BJ (cell line): ENCODE results near the gene UBASH3A. TPM values are rescaled to one million over a fixed set of nuclear protein-coding genes. Genes with fewer than 3 reads are reported as not detected.
A peak's percentile ranks its signal among the peaks of the same experiment; 100 is the strongest.

ENCODE experiments used
- CTCF ChIA-PET: fragments of 350-600 bp; formaldehyde crosslinking; extraction: SDS; loops from one replicate; lab custom pipeline; 2021; ENCODE audit warnings: antibody characterized with exemption, inconsistent platforms; lab: Yijun Ruan, JAX
- POLR2A ChIA-PET: fragments of 300-600 bp; sonication (Branson Sonifier 250); formaldehyde crosslinking; extraction: SDS; loops from one replicate; lab custom pipeline; 2021; ENCODE audit warnings: antibody characterized with exemption; lab: Charles Lee
- DNase-seq: peaks from one replicate; pipeline ENCODE4 v3.0.0-alpha.2; 2011; ENCODE audit warnings: low read depth
- H3K27me3 ChIP-seq: 2 replicates; pipeline ENCODE4 v1.6.0; 2011; ENCODE audit warnings: low read length; ENCODE audit not compliant: control insufficient read depth, insufficient read depth
- H3K36me3 ChIP-seq: 2 replicates; pipeline ENCODE4 v1.5.1; 2011; ENCODE audit warnings: low read length; ENCODE audit not compliant: control insufficient read depth, insufficient read depth
- H3K4me3 ChIP-seq: 2 replicates; pipeline ENCODE4 v1.5.1; 2011; ENCODE audit warnings: low read depth, mild to moderate bottlenecking, control low read depth, low read length
- polyA plus RNA-seq: library from polyadenylated mRNA; depleted of rRNA; stranded (reverse); fragments of >200 nt; gene quantifications from 2 replicates; pipeline ENCODE4 v1.2.3, GENCODE V29; 2011; rRNA removed
- small RNA-seq: library from RNA; depleted of rRNA; stranded (forward); fragments of <200 nt; gene quantifications from one replicate; pipeline ENCODE3, GENCODE V24; 2012; ENCODE audit warnings: low replicate concordance, low read depth; ENCODE audit not compliant: insufficient read length
- TF ChIP-seq, protein P1 (sequence below): IDR thresholded peaks from 2 replicates; pipeline ENCODE4 v1.5.1; 2011; ENCODE audit warnings: low read depth, mild to moderate bottlenecking, control low read depth, inconsistent platforms, low read length, moderate library complexity; ENCODE audit not compliant: insufficient read depth

Gene UBASH3A
- polyA plus RNA-seq, 1 experiment, result not detected

DNA sequence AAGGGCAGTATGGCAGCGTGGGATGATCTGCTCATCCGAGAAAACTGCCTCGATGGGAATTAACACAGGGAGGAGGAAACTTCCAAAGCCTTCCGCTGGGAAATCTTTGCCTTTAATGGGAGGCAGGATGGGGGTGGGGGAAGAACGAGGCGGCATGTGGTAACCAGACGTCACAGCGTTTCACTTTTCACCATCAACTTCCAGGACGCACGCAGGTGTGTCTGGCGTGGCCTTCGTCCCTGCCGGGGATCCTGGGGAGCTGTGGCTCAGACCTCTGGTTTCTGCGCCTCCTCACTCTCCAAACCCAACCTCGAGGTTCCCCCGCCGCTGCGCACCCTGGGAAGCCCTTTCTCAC, 92.0 kb downstream of the UBASH3A start:
- TF ChIP-seq, protein P1, sequence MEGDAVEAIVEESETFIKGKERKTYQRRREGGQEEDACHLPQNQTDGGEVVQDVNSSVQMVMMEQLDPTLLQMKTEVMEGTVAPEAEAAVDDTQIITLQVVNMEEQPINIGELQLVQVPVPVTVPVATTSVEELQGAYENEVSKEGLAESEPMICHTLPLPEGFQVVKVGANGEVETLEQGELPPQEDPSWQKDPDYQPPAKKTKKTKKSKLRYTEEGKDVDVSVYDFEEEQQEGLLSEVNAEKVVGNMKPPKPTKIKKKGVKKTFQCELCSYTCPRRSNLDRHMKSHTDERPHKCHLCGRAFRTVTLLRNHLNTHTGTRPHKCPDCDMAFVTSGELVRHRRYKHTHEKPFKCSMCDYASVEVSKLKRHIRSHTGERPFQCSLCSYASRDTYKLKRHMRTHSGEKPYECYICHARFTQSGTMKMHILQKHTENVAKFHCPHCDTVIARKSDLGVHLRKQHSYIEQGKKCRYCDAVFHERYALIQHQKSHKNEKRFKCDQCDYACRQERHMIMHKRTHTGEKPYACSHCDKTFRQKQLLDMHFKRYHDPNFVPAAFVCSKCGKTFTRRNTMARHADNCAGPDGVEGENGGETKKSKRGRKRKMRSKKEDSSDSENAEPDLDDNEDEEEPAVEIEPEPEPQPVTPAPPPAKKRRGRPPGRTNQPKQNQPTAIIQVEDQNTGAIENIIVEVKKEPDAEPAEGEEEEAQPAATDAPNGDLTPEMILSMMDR, result no peak
- peaks cover 3% of the 10 kb centered on the region for H3K27me3 ChIP-seq
- no peaks in the 10 kb centered on the region for H3K36me3 ChIP-seq
- DNase-seq, result no peak
- CTCF ChIA-PET, result no interaction called here
- POLR2A ChIA-PET, result no interaction called here
- H3K4me3 ChIP-seq, result peak overlapping the region; percentile 52

GRCh38 chr21:42496120-42496838, 92.6 kb downstream of the UBASH3A start, which contains the start of gene RSPH1:
TSS of gene RSPH1 (minus strand) at chr21:42496224. CDS start at chr21:42496186, 38 bp downstream.
- ChIA-PET CTCF (no interaction called here), POLR2A (no interaction called here)
- DNase-seq, result peak; percentile 91
- TF ChIP-seq, protein P1, result 0 out of 2 replicates have a peak, but pooled peaks have one; percentile 8
- Histone ChIP-seq H3K4me3 (peak within 1 kb of the TSS; percentile 57), H3K36me3 (no peaks in the 10 kb centered on the region), H3K27me3 (peaks cover 3% of the 10 kb centered on the region)

DNA sequence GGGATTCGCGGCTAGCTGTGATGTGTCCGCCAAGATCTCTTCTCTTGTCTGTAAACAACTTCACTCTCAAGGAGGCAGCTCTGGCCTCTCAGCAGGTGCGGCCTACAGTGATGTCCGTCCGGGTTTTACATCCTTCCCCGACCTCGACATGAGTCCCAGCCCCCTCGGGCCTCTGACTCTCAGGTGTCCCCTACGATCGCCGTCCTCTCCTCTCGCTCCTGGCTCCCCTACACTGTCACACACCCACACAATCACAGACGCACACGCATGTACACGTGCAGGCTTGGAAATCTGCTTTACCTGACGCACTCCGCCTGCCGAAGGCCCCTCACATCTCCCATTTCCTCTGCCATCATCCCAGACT, 93.1 kb downstream of the UBASH3A start:
- DNase-seq, result no peak
- ChIA-PET POLR2A (no interaction called here), CTCF (no interaction called here)
- H3K27me3 ChIP-seq, result peaks cover 3% of the 10 kb centered on the region
- no peaks in the 10 kb centered on the region for H3K36me3 ChIP-seq
- peak overlapping the region; percentile 57 for H3K4me3 ChIP-seq
- TF ChIP-seq, protein P1, result no peak

Small RNA genes lying within 50 kb of the gene (small RNA-seq; reads per million reads assigned to genes)
- not detected for gene RNU6-1149P

Other genes with a start within 250 kb of the UBASH3A start
- 0.15 and 0.29 TPM in 2 replicates for gene ABCG1, start 184.8 kb upstream of the UBASH3A start, polyA plus RNA-seq
- not detected in 2 replicates for gene TFF3, start 88.5 kb upstream of the UBASH3A start, polyA plus RNA-seq
- not detected in 2 replicates for gene TFF2, start 52.9 kb upstream of the UBASH3A start, polyA plus RNA-seq
- gene TFF1, start 37.4 kb upstream of the UBASH3A start, polyA plus RNA-seq, result not detected in 2 replicates
- gene TMPRSS3, start 7.8 kb upstream of the UBASH3A start, polyA plus RNA-seq, result not detected in 2 replicates
- 0.06 and 0.11 TPM in 2 replicates for gene RSPH1, start 92.3 kb downstream of the UBASH3A start, polyA plus RNA-seq
- gene SLC37A1, start 110.0 kb downstream of the UBASH3A start, polyA plus RNA-seq, result 0.49 and 0.88 TPM in 2 replicates
- 0.07 and 0.09 TPM in 2 replicates for gene PDE9A, start 249.7 kb downstream of the UBASH3A start, polyA plus RNA-seq